Mucosa of descending colon (tissue), 3 donors: ENCODE results near the gene CPB2. TPM values are rescaled to one million over a fixed set of nuclear protein-coding genes. Genes with fewer than 3 reads are reported as not detected.

Experiments
- ATAC-seq: fragments of 200-7000 bp; cut with Tn5 transposase; one replicate; pipeline ENCODE4 v1.9.1; 2020; ENCODE audit warnings: mild to moderate bottlenecking, moderate library complexity
- DNase-seq, 3 donors: peaks; one replicate each; pipeline ENCODE4 v3.0.0-alpha.2; 2020
- H3K36me3 ChIP-seq: fragments of 200-600 bp; one replicate; pipeline ENCODE4 v1.8.0; 2021; ENCODE audit warnings: low read depth, mild to moderate bottlenecking
- H3K4me1 ChIP-seq: fragments of 200-600 bp; one replicate; pipeline ENCODE4 v1.8.0; 2021; ENCODE audit warnings: low read depth, mild to moderate bottlenecking
- H3K4me3 ChIP-seq: fragments of 200-600 bp; one replicate; pipeline ENCODE4 v1.8.0; 2021; ENCODE audit warnings: mild to moderate bottlenecking
- H3K9me3 ChIP-seq: fragments of 200-600 bp; one replicate; pipeline ENCODE4 v1.8.0; 2021; ENCODE audit warnings: mild to moderate bottlenecking
- intact Hi-C, 2 donors: fragments of 100-400 bp; cut with DNase I in 1 of 2; cut with micrococcal nuclease in 1 of 2; formaldehyde crosslinking; loops; one replicate each; pipeline versions ENCODE4 v1.11.0 to v1.11.1; 2022; cut with DNase I, micrococcal nuclease
- total RNA-seq, 3 donors: library from RNA; stranded (reverse); fragmentation: NEBNext Ultra II Directional in 2 of 3; extraction: Animal tissue kit (Norgen Biotek cat#: 25700) in 2 of 3; gene quantifications; one replicate each; pipeline versions ENCODE4 v1.2.1 to v1.2.4, GENCODE V29; 2021 to 2023
- TF ChIP-seq, protein P1 (sequence below): fragments of 200-600 bp; IDR thresholded peaks from one replicate; pipeline ENCODE4 v1.8.0; 2022; ENCODE audit warnings: antibody characterized with exemption, mild to moderate bottlenecking
- donor health status: DM: no; HTN: no; CAD: no; lungs with moderate emphysema.
- donor health status: DM: no; HTN: no; CAD: no.
- donor health status: DM: no; HTN: yes; CAD: no.

CPB2 gene
- total RNA-seq, 3 donors from 2014 or later, result not detected

DNA sequence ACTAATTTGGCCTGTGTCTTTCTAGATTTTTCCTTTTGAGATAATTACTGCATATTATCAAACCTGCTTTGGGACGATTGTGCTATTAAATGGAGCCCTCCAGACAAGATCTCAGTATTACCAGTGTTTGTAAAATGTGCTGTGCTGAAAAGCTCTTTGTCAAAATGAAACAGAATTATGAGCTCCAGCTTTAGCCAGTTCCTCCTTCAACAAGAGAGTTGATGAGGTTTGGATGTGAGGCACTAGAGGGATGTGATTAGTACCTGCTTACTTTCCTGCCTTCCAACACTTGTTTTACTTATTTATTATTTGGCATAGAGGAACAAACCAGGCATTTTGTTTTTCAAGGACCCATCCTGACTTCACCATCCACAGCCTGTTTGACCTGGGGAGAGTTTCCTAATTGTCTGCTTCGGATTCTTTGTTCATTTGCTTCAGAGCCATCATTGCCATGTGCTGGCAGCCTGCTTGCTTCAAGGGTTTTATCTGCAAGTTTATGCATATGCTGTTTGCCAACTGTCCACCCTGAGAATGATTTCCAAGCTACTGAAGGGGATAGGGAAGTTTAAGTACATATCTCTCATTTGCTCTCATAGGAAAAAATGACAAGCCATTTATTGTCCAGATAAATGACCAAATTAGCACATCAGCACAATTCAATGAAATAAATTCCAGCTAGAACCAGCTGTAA lies 32.9 kb upstream of the CPB2 start:
- H3K9me3 ChIP-seq, result no peaks in the 10 kb centered on the region
- no peaks in the 10 kb centered on the region for H3K4me1 ChIP-seq
- DNase-seq (no peak), ATAC-seq (no peak)
- H3K36me3 ChIP-seq, result no peaks in the 10 kb centered on the region
- H3K4me3 ChIP-seq, result no peak overlapping the region
- intact Hi-C loops, result no loop called here
- TF ChIP-seq, protein P1, sequence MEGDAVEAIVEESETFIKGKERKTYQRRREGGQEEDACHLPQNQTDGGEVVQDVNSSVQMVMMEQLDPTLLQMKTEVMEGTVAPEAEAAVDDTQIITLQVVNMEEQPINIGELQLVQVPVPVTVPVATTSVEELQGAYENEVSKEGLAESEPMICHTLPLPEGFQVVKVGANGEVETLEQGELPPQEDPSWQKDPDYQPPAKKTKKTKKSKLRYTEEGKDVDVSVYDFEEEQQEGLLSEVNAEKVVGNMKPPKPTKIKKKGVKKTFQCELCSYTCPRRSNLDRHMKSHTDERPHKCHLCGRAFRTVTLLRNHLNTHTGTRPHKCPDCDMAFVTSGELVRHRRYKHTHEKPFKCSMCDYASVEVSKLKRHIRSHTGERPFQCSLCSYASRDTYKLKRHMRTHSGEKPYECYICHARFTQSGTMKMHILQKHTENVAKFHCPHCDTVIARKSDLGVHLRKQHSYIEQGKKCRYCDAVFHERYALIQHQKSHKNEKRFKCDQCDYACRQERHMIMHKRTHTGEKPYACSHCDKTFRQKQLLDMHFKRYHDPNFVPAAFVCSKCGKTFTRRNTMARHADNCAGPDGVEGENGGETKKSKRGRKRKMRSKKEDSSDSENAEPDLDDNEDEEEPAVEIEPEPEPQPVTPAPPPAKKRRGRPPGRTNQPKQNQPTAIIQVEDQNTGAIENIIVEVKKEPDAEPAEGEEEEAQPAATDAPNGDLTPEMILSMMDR, result no peak

DNA sequence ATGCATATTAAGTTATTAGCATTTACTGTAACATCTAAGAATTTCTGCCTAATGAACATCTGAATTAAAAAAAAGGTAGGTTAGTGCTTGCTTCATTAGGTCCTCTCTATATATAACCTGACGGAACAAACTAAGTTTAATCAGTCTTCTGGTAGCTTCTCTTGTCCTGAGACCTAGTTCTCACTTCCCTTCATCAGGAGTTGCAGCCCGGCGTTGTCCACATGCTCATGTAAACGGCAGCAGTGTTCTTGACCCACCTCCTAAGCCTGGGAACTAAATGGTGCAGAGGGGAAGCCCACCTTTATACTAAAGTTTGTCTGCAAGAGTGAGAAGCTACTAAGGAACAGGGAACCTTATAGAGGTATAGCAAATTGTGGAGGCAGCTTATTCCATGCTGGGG lies 31.9 kb upstream of the CPB2 start:
- no peak for ATAC-seq
- Histone ChIP-seq H3K4me1 (no peaks in the 10 kb centered on the region), H3K4me3 (no peak overlapping the region), H3K9me3 (no peaks in the 10 kb centered on the region), H3K36me3 (no peaks in the 10 kb centered on the region)
- DNase-seq, result no peak
- intact Hi-C loops, result no loop called here
- TF ChIP-seq, protein P1, result no peak

DNA sequence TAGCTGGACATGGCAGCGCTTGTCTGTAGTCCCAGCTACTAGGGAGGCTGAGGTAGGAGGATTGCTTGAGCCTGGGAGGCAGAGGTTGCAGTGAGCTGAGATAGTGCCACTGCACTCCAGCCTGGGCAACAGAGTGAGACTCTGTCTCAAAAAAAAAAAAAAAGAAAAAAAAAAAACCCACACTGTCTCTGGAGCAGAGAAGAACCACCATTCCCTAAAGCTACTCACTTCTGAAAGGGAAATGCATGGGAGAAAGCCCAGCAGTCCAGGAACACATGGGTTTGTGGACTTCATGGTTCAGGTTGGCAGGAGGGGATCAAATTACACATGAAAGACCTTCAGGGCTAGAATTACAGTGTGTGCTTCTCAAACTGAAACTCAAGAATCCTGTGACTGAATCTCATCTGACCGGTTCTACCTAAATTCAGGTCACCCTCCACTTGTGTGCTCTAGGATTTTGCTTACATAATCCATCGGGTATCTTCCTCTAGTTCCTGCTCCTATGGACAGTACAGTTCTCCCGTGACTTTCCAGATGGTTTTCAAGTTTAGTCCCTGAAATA lies 30.2 kb upstream of the CPB2 start:
- DNase-seq, result no peak
- no peaks in the 10 kb centered on the region for H3K36me3 ChIP-seq

DNA sequence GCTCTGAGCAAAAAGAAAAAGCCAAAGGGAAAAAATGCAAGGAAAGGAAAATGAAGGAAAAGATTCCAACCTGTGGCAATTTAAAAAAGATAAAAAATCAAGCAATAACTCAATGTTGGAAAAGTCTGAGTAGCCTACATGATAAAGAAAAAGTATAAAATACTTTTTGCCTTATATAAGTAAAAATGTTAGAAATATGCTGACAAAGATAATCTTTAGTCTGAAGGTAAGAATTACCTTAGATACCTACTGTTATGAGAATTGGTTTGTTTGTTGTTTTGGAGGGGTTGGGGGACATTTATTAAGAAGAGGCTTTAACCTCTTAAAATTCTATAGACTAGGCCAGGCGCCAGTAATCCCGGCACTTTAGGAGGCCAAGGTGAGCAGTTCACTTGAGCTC lies 29.7 kb upstream of the CPB2 start:
- no peak for DNase-seq
- no peaks in the 10 kb centered on the region for H3K36me3 ChIP-seq
- ATAC-seq, result no peak
- intact Hi-C loops, result no loop called here
- no peaks in the 10 kb centered on the region for H3K9me3 ChIP-seq
- no peak overlapping the region for H3K4me3 ChIP-seq
- TF ChIP-seq, protein P1, result no peak
- no peaks in the 10 kb centered on the region for H3K4me1 ChIP-seq

More for the DNA sequence above, 30.2 kb upstream of the CPB2 start:
- peak; percentile 25 for ATAC-seq
- Histone ChIP-seq H3K4me3 (no peak overlapping the region), H3K4me1 (no peaks in the 10 kb centered on the region), H3K9me3 (no peaks in the 10 kb centered on the region)
- TF ChIP-seq, protein P1, result no peak
- intact Hi-C loops, result no loop called here

DNA sequence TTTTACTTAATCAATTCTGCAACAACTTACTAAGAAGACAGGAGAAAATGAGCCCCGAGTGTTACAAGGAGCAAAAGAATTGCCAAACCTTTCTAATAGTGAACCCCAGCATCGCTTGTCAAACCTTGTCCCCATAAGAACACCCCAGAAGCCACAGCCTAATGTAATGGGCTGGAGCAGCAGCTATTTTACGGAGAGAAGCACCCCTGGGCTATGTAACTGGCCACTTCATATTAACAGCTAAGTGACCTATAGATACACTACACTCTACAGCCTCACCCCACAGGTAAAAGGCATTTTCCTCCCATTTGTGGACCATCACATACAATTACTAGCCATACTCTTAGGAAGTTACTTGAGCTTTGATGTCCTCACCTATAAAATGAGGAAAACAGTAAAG lies 27.3 kb upstream of the CPB2 start:
- TF ChIP-seq, protein P1, result no peak
- intact Hi-C loops, result no loop called here
- DNase-seq, result no peak
- no peak for ATAC-seq
- Histone ChIP-seq H3K4me1 (no peaks in the 10 kb centered on the region), H3K4me3 (no peak overlapping the region), H3K9me3 (no peaks in the 10 kb centered on the region), H3K36me3 (no peaks in the 10 kb centered on the region)
